K562 (cell line): Measurements from ENCODE around the gene SRPK2. TPM values are rescaled to one million over a fixed set of nuclear protein-coding genes. Genes with fewer than 3 reads are reported as not detected.

ENCODE experiments used
- ARNT ChIP-seq, 2 experiments: fragments of 450-650 bp; IDR thresholded peaks; 2 replicates each; pipeline ENCODE4 v1.6.1; 2016; ENCODE audit warnings: mild to moderate bottlenecking in 1 of 2
- BCOR ChIP-seq: fragments of 450-650 bp; IDR thresholded peaks from 2 replicates; pipeline ENCODE4 v1.6.1; 2016
- BRD4 ChIP-seq: fragments of 200-600 bp; sonication (generic); IDR thresholded peaks from 2 replicates; pipeline ENCODE4 v1.6.1; 2017; ENCODE audit warnings: inconsistent platforms
- CHD2 ChIP-seq: IDR thresholded peaks from 2 replicates; pipeline ENCODE4 v1.6.1; 2011; ENCODE audit warnings: low read depth, low read length
- CREB1 ChIP-seq, 2 experiments: sonication (generic) in 1 of 2; formaldehyde crosslinking in 1 of 2; IDR thresholded peaks; 2 replicates each; pipeline versions ENCODE4 v1.6.1 to v1.8.0; 2012 to 2022; ENCODE audit warnings: inconsistent platforms in 1 of 2, mild to moderate bottlenecking in 1 of 2, missing genetic modification reagents in 1 of 2, moderate library complexity in 1 of 2
- FOXK2 ChIP-seq, 2 experiments: fragments of 450-650 bp; IDR thresholded peaks in 1 of 2; conservative IDR thresholded peaks in 1 of 2; 2 replicates each; pipeline ENCODE4 v1.6.1; 2016; ENCODE audit warnings: low read depth in 2 of 2, mild to moderate bottlenecking in 1 of 2
- GATAD2A ChIP-seq: fragments of 450-650 bp; IDR thresholded peaks from 2 replicates; pipeline ENCODE4 v1.6.1; 2017
- ILF3 ChIP-seq: fragments of 450-650 bp; IDR thresholded peaks from 2 replicates; pipeline ENCODE4 v1.6.1; 2018; ENCODE audit warnings: antibody characterized with exemption, mild to moderate bottlenecking, moderate library complexity, borderline replicate concordance
- KAT7 ChIP-seq: sonication (generic); formaldehyde crosslinking; IDR thresholded peaks from 2 replicates; pipeline ENCODE4 v1.8.0; 2022; ENCODE audit warnings: missing genetic modification reagents, mild to moderate bottlenecking, borderline replicate concordance
- MTA2 ChIP-seq: fragments of 450-650 bp; IDR thresholded peaks from 2 replicates; pipeline ENCODE4 v1.6.1; 2016; ENCODE audit warnings: low read depth
- NCOA6 ChIP-seq: fragments of 450-650 bp; IDR thresholded peaks from 2 replicates; pipeline ENCODE4 v1.6.1; 2017; ENCODE audit warnings: mild to moderate bottlenecking
- NUFIP1 ChIP-seq: fragments of 450-650 bp; IDR thresholded peaks from 2 replicates; pipeline ENCODE4 v1.6.1; 2018; ENCODE audit not compliant: partially characterized antibody
- POLR2G ChIP-seq: fragments of 200-400 bp; formaldehyde crosslinking; IDR thresholded peaks from 2 replicates; pipeline ENCODE4 v1.6.1; 2017; ENCODE audit warnings: low read depth, mild to moderate bottlenecking, antibody characterized with exemption, low read length, moderate library complexity
- POU5F1 ChIP-seq: fragments of 150-350 bp; IDR thresholded peaks from 2 replicates; pipeline ENCODE4 v1.6.1; 2014; ENCODE audit warnings: borderline replicate concordance, low read length, low read depth, mild to moderate bottlenecking; ENCODE audit not compliant: partially characterized antibody
- PURB ChIP-seq: sonication (generic); formaldehyde crosslinking; IDR thresholded peaks from 2 replicates; pipeline ENCODE4 v1.9.0; 2021; ENCODE audit warnings: low read depth, mild to moderate bottlenecking, missing genetic modification reagents
- RFX7 ChIP-seq: fragments of 250-450 bp; sonication (Bioruptor Pico); IDR thresholded peaks from 2 replicates; pipeline ENCODE4 v1.5.1; 2021; ENCODE audit warnings: mild to moderate bottlenecking
- RHOXF2B ChIP-seq: fragments of 250-450 bp; sonication (Bioruptor Pico); conservative IDR thresholded peaks from 2 replicates; pipeline ENCODE4 v1.5.1; 2021
- SMAD4 ChIP-seq: fragments of 250-450 bp; sonication (Bioruptor Pico); conservative IDR thresholded peaks from 2 replicates; pipeline ENCODE4 v1.8.0; 2021; ENCODE audit warnings: inconsistent platforms, mild to moderate bottlenecking, moderate library complexity
- SMARCA5 ChIP-seq: fragments of 450-650 bp; IDR thresholded peaks from 2 replicates; pipeline ENCODE4 v1.6.1; 2016
- TBL1XR1 ChIP-seq, 2 experiments: IDR thresholded peaks; 2 replicates each; pipeline ENCODE4 v1.6.1; 2012; ENCODE audit warnings: improper control_type of control experiment in 2 of 2, low read length in 2 of 2, mild to moderate bottlenecking in 1 of 2
- ZBTB1 ChIP-seq: sonication (generic); formaldehyde crosslinking; IDR thresholded peaks from 2 replicates; pipeline ENCODE4 v1.8.1; 2023; ENCODE audit warnings: missing genetic modification reagents, low read depth, mild to moderate bottlenecking, borderline replicate concordance
- ZBTB17 ChIP-seq: fragments of 450-650 bp; formaldehyde crosslinking; IDR thresholded peaks from 2 replicates; pipeline ENCODE4 v1.4.0; 2020; ENCODE audit warnings: mild to moderate bottlenecking
- ZFP36 ChIP-seq: fragments of 150-350 bp; IDR thresholded peaks from 2 replicates; pipeline ENCODE4 v1.6.1; 2018; ENCODE audit warnings: low read length, low read depth; ENCODE audit not compliant: partially characterized antibody
- ZNF174 ChIP-seq: fragments of 250-450 bp; sonication (Bioruptor Pico); IDR thresholded peaks from 2 replicates; pipeline ENCODE4 v1.4.0; 2020; ENCODE audit warnings: mild to moderate bottlenecking
- ZNF212 ChIP-seq: fragments of 450-650 bp; formaldehyde crosslinking; IDR thresholded peaks from 2 replicates; pipeline ENCODE4 v1.4.0; 2020; ENCODE audit warnings: mild to moderate bottlenecking
- ZNF699 ChIP-seq: fragments of 250-450 bp; sonication (Bioruptor Pico); IDR thresholded peaks from 2 replicates; pipeline ENCODE4 v1.8.0; 2021; ENCODE audit warnings: mild to moderate bottlenecking, moderate library complexity; ENCODE audit not compliant: insufficient replicate concordance
- polyA plus RNA-seq, 8 experiments: library from polyadenylated mRNA; depleted of rRNA in 4 of 8; stranded (reverse) in 5 of 8; unstranded in 3 of 8; fragments of >200 nt; fragmentation: Nextera tagmentation in 2 of 8; fragmentation: Illumina TruSeq in 1 of 8; extraction: Ambion mirVana in 2 of 8; extraction: Trizol in 1 of 8; gene quantifications; 2 replicates each; pipeline versions ENCODE4 v1.2.1 to v1.2.3, GENCODE V29; 2011 to 2014; ENCODE audit warnings: inconsistent platforms in 1 of 8, missing spikeins in 1 of 8
- total RNA-seq, 7 experiments: library from RNA; depleted of rRNA in 6 of 7; stranded (reverse); fragments of >200 nt in 6 of 7; fragmentation: Illumina TruSeq in 2 of 7; extraction: Trizol in 2 of 7; gene quantifications; 2 replicates each; pipeline versions ENCODE4 v1.2.1 to v1.2.3, GENCODE V29; 2011 to 2021; ENCODE audit warnings: low replicate concordance in 1 of 7
- TF ChIP-seq, protein P1 (sequence below): sonication (generic); formaldehyde crosslinking; IDR thresholded peaks from 2 replicates; pipeline ENCODE4 v1.8.0; 2022; ENCODE audit warnings: missing genetic modification reagents, mild to moderate bottlenecking, moderate library complexity, borderline replicate concordance
- TF ChIP-seq, protein P2 (sequence below): sonication (generic); formaldehyde crosslinking; IDR thresholded peaks from 2 replicates; pipeline ENCODE4 v1.8.1; 2023; ENCODE audit warnings: mild to moderate bottlenecking, missing genetic modification reagents
- TF ChIP-seq, protein P3 (sequence below): sonication (generic); formaldehyde crosslinking; IDR thresholded peaks from 2 replicates; pipeline ENCODE4 v1.8.1; 2023; ENCODE audit warnings: mild to moderate bottlenecking, missing genetic modification reagents, moderate library complexity

SRPK2 gene
- total and polyA plus RNA-seq, 9 of the 15 experiments (the other 6 are each of a cell fraction or from before 2014, with no cell fraction given): 21.5 to 44.7 (median 33.3) TPM

DNA sequence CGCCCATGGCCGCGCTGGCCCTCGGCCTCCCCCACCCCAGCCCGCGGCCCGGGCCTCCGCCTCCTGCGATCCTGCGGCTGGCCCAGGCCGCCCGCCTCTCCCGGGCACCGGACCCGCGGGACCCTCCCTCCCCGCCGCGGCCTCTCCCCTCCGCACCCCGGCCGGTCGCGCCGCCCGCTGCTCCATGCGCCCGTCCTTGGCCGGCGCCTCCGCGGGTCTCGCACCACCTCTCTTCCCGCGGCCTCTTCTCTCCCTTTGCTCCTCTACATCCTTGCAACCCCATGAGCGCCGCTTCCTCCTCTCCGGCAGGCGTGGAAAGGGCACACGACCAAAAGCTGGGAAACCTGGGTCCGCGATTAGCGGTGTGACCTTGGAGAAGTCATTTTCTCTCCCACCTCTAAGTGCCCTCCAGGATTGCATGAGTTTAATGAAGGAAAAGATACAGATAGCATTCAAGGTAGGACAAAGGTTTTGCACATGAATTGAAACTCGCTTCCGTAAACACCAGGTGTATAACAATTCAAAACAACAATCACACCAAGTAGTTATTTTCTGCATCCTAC is 448 bp upstream of the SRPK2 start (continued):
- TF ChIP-seq, protein P1, sequence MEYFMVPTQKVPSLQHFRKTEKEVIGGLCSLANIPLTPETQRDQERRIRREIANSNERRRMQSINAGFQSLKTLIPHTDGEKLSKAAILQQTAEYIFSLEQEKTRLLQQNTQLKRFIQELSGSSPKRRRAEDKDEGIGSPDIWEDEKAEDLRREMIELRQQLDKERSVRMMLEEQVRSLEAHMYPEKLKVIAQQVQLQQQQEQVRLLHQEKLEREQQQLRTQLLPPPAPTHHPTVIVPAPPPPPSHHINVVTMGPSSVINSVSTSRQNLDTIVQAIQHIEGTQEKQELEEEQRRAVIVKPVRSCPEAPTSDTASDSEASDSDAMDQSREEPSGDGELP (CRISPR knock-in tag): peak; percentile 55; the same call in 1 of the 2 replicates
- no peak for TF ChIP-seq ILF3
- TF ChIP-seq ARNT (IDR thresholded peaks at IDR 0.05): no peak
- no peak for TF ChIP-seq ZNF174 (CRISPR knock-in tag)
- no peak for TF ChIP-seq BRD4
- TF ChIP-seq MTA2: peak; percentile 9; the same call in 1 of the 2 replicates
- TF ChIP-seq, protein P2, sequence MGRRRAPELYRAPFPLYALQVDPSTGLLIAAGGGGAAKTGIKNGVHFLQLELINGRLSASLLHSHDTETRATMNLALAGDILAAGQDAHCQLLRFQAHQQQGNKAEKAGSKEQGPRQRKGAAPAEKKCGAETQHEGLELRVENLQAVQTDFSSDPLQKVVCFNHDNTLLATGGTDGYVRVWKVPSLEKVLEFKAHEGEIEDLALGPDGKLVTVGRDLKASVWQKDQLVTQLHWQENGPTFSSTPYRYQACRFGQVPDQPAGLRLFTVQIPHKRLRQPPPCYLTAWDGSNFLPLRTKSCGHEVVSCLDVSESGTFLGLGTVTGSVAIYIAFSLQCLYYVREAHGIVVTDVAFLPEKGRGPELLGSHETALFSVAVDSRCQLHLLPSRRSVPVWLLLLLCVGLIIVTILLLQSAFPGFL (CRISPR knock-in tag): 0 out of 2 replicates have a peak, but pooled peaks have one; percentile 77
- no peak for TF ChIP-seq ZNF699 (CRISPR knock-in tag)
- peak; percentile 26 for TF ChIP-seq NUFIP1
- TF ChIP-seq BCOR: peak; percentile 95
- no peak for TF ChIP-seq PURB (CRISPR knock-in tag)
- TF ChIP-seq POLR2G: peak; percentile 73
- TF ChIP-seq RFX7: no peak
- TF ChIP-seq, protein P3, sequence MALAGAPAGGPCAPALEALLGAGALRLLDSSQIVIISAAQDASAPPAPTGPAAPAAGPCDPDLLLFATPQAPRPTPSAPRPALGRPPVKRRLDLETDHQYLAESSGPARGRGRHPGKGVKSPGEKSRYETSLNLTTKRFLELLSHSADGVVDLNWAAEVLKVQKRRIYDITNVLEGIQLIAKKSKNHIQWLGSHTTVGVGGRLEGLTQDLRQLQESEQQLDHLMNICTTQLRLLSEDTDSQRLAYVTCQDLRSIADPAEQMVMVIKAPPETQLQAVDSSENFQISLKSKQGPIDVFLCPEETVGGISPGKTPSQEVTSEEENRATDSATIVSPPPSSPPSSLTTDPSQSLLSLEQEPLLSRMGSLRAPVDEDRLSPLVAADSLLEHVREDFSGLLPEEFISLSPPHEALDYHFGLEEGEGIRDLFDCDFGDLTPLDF: no peak
- no peak for TF ChIP-seq RHOXF2B
- TF ChIP-seq POU5F1: peak; percentile 38
- TF ChIP-seq CREB1 (IDR thresholded peaks at IDR 0.05): no peak
- 0 out of 2 replicates have a peak, but pooled peaks have one; percentile 20 for TF ChIP-seq CREB1 (CRISPR knock-in tag; IDR thresholded peaks at IDR 0.05)
- TF ChIP-seq NCOA6: no peak
- TF ChIP-seq ZBTB17: no peak
- TF ChIP-seq SMAD4 (CRISPR knock-in tag): peak; percentile 41; the same call in 1 of the 2 replicates
- peak; percentile 43 for TF ChIP-seq ZFP36
- TF ChIP-seq KAT7 (CRISPR knock-in tag): 0 out of 2 replicates have a peak, but pooled peaks have one; percentile 59
- TF ChIP-seq FOXK2 (conservative IDR thresholded peaks at IDR 0.05 in 1 of 2, IDR thresholded peaks at IDR 0.05 in 1 of 2; ENCODE audit: low read depth in 2 of 2): peak; percentile 43 to 60; a peak in 1 of 4 replicates
- TF ChIP-seq ZBTB1: 0 out of 2 replicates have a peak, but pooled peaks have one; percentile 24
- peak; percentile 82; the same call in 1 of the 2 replicates for TF ChIP-seq SMARCA5
- no peak for TF ChIP-seq ZNF212 (CRISPR knock-in tag)
- TF ChIP-seq CHD2: peak; percentile 74
- TF ChIP-seq GATAD2A: peak; percentile 82; the same call in 1 of the 2 replicates
- no peak for TF ChIP-seq TBL1XR1 (IDR thresholded peaks at IDR 0.05; ENCODE audit: low read length in 2 of 2)
